ENCODE results near the gene ACAP1.
"Not testable (repeated sequence)": the region's sequence is repeated elsewhere in the genome, so short reads cannot be mapped to it uniquely, and the experiment has no call there.

ACAP1 gene

DNA sequence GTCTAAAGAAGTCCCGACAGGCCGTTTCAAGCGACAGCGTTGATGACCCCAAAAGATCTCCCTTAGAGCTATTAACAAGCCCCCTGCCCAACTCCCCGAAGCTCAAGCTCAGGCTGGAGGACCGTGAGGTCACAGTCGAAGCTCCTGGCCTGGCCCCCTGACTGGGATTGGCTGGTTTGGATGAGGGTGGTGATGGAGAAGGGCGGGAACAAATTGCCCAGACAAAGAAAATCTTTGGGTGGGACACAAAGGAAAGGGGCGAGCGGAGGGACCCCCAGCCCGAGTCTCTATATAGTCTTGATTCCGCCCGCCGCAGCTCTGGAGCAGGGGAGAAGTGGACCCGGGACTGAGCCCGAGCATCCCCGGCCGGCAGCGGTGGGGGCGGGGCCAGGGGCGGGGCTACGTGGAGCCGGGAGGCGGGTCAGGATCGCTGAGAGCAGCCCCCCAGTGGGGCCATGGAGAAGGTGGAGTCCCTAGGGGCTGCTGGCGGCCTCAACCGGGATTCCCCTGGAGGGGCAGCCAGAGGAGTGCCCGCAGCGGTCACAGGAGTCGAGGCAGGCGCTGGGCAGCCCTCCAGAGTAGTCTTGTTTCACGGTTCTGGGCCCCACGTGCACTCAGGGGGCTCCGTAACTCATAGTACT, 6.2 kb upstream of the ACAP1 start:
- DNase-seq = peak; percentile 53

DNA sequence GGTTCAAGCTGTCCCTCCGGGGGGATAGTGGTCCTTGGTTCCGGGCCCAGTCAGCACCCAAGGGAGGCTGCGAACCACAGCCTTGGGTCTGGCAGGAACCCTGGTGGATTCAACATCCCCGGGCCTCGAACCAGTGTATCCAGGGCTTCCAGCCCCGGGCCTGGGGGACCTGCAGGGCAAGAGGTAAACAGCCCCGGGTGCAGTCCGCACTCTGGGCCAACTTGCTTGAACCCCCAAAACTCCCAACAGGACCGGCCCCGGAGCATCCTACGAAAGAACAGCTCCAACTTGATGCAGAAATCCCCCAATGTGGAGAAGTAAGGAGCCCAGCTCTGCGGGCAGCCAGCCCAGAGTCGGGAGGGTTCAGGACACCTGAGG, 5.7 kb upstream of the ACAP1 start:
- DNase-seq = no peak

DNA sequence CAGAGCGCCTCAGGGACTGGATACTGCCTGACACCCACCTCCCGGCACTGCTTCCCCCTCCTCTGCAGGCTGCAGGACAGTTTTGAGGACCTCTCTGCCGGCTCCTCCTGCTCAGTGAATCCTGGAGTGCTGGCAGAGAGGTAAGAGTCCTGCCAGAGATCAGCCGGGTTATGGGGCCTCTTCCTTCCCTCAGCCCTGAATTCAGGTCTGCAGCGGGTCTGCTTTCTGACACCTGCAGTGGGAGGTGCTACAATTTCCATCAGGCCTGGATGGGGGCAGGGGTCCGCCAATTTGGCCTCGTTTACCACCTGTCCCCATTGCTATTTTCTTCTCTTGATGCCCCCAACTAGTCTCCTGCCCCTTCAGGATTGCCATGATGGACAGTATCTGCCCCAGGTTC, 4.2 kb upstream of the ACAP1 start:
- DNase-seq = no peak

GRCh38 chr17:7332600-7333069, 3.7 kb upstream of the ACAP1 start:
- not testable (repeated sequence) for DNase-seq

DNA sequence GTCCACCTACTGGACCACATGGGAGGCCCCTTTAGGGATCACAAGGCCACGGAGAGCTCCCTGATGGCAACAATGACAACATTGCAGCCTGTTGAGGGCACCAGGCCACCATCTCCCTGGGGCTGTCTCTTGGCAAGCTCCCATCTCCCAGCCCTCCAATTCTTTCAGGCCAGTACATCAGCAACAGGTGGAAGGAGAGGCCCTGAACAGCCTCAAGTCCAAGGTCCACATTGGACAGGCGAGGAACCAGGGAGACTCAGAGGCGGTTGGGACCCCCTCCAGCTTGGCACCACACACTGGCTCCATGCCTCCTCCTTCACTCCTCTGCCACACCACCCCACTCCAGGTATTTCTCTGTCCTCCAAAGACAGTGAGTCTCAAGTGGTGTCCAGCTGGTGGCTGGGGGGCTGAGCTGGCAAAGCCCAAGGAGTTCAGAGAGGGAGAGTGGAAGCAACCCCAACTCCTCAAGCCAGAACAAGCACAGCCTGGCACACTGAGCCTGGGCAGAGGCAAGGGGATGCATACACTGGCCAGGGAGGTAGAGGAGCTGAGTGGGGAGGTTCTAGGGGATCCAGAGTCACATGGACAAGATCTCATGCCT, 1.3 kb upstream of the ACAP1 start:
- no peak for DNase-seq

DNA sequence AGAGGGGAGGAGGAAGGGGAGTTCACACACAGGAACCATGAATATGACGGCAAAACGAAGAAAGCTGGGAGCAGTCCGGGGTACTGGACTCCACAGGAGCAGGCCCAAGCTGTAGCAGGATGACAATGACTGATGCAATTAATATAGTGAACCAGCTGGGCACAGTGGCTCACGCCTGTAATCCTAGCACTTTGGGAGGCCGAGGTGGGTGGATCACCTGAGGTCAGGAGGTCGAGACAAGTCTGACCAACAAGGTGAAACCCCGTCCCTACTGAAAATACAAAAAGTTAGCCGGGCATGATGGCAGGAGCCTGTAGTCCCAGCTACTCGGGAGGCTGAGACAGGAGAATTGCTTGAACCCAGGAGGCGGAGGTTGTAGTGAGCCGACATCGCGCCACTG, 564 bp upstream of the ACAP1 start:
- DNase-seq = not testable (repeated sequence)

DNA sequence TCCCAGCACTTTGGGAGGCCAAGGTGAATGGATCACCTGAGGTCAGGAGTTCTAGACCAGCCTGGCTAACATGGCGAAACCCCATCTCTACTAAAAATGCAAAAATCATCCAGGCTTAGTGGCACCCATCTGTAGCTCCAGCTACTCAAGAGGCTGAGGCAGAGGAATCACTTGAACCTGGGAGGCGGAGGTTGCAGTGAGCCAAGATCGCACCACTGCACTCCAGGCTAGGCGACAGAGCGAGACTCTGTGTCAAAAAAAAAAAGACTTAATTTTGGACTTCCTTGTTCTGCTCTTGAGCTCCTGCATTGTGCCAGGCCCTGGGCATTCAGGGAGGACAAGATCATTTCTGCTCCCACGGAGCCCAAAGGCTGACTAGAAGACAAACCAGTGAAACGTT, 1.3 kb downstream of the ACAP1 start:
- not testable (repeated sequence) for DNase-seq

- DNase-seq = no peak
Observed at GRCh38 chr17:7340179-7340578, 3.9 kb downstream of the ACAP1 start.

DNA sequence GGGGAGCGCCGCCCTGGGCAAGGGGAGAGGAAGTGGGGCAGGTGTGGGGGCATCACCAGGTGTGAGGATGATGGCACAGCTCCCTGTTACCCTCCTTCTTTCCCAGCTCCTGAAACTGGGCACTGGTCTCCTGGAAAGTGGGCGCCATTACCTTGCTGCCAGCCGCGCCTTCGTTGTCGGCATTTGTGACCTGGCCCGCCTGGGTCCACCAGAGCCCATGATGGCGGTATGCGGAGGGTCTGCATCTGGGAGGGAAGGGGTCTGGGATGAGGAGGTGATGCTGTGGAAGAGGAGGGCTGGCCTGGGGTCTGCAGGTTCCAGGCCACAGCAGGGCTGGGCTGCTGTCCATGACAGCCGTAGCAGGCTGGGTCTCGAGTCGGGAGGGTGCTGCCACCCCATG, 5.5 kb downstream of the ACAP1 start:
- no peak for DNase-seq

DNA sequence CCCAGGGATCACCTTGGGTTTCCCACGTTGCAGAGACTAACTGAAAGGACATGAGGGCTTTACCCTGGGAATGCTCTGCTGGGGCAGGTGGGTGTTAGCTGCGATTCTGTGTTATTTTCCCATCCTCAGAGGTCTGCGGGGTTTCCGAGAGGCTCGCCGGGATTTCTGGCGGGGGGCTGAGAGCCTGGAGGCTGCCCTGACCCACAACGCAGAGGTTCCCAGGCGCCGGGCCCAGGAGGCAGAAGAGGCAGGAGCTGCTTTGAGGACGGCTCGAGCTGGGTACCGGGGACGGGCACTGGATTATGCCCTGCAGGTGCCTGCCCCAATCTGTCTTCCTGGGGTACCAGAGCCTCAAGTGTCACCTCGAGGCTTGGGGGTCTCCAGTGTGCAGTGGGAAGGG, 6.9 kb downstream of the ACAP1 start:
- no peak for DNase-seq

DNA sequence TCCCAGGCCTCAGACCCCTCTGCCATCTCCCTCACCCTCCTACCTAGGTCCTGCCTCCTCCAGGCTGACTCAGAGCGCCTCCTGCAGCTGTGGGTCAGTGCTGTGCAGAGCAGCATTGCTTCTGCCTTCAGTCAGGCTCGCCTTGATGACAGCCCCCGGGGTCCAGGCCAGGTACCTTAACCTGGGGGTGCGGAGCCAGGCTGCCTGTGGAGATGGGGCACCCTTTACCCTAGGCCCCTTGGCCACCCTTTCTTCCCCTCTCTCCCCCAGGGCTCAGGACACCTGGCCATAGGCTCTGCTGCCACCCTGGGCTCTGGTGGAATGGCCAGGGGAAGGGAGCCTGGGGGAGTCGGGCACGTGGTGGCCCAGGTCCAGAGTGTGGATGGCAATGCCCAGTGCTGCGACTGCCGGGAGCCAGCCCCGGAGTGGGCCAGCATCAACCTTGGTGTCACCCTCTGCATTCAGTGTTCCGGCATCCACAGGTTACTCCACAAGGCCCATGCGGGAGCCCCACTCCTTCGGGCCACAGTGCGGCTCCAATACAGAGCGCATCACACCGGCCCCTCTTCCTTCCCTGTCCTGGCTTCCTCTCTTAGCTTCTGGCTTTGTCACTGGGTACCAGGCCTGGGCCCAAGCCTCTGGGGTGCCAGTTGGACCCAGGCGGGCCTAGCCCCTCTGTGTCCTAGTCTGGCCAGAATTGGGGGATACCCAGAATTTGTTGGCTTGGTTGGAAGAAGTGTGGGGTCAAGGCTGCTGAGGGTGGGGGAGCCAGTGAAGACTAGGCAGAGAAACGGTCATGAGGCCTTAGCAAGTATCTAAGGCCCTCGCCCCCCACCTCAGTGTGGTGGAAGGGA, 10.7 kb downstream of the ACAP1 start:
- no peak for DNase-seq

GRCh38 chr17:7347630-7348477, 11.5 kb downstream of the ACAP1 start:
- no peak for DNase-seq

- DNase-seq = no peak
Observed at GRCh38 chr17:7348478-7349242, 12.3 kb downstream of the ACAP1 start.

DNA sequence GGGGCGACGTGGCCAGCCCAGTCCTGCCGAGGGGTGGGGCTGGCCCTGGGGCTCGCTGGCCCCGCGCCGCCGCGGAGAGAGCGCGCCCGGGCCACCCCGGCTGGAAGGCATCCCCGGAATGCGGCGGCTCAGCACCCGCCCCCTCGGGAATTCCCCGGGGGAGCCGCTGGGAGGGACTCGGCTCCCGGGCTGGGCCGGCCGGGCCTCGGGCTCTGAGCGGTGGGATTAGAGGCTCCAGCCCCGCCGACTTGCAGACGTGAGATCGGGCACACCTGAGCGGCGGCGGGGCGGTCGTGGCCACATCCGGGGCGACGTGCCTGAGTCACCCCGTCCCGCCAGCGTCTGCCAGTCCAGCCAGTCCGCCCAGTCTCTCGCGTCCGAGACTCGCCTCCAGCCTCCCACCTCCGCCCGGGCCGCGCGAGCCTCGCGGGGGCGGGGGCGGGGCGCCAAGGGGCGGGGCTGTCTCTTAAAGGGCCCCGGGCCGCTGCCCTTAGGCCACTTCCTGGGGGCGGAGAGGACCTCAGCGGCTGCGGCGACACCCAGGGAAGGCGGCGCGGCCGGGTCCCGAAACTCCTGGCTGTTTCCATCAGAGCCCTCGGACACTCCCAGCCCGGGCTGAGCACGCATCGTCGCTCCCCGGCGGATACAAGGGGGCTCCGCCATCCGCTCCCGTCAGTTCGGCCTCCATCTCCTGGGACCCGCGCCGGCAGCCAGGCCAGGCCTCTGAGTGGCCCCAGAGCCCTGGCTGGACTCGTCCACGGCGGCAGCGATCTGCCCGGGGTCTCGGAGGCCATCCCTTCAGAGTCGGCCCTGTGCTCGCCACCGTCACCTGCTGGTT, 15.6 kb downstream of the ACAP1 start, which contains the start of gene KCTD11:
TSS of gene KCTD11 (plus strand) at position 498 of the 838 bp plus-strand sequence.
- DNase-seq = peak; percentile 48

DNA sequence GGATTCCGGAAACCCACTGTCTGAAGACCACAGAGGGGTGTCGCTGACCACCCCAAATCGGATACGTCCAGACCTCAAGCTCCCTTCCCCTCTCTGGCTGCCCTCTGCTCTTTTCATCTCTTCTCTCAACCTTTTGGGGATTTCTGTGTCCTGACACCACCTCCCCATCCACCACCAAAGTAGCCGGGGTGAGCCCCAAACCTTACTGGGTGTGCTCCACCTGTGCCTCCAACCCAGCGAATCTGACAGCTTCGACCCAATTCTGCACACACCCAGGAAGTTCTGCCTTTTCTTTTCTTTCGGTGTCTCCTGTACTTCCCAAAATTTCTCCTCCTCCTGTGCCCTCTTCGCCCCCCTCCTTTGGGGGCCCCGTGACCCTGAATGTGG, 16.2 kb downstream of the ACAP1 start:
- no peak for DNase-seq

- no peak for DNase-seq
Observed at GRCh38 chr17:7352910-7353635, 16.7 kb downstream of the ACAP1 start.

- no peak for DNase-seq
Observed at GRCh38 chr17:7354262-7354843, 18.0 kb downstream of the ACAP1 start.

- DNase-seq = no peak
Observed at GRCh38 chr17:7355053-7355452, 18.7 kb downstream of the ACAP1 start, which contains the start of gene TMEM95. Gene TMEM95, plus strand, starts transcription at chr17:7355156. Its CDS starts 49 bp downstream, at chr17:7355205.

DNA sequence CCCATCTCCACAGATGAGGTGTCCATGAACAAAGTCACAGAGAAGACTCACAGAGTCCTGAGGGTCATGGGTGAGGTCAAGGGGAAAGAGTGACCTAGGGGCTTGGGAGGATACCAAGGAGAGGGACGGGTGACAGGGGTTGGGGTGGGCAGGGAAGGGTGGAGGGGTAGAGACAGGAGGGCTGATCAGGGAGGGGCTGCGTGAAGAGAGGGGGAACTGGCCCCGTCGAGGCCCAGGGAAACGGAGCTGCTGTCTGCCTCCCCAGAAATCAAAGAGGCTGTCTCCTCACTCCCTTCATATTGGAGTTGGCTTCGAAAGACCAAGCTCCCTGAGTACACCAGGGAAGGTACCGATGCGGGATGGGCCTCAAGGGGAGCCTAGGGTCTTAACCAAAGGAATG, 19.2 kb downstream of the ACAP1 start:
- DNase-seq = no peak

- peak; percentile 15 for DNase-seq
Observed at GRCh38 chr17:7356072-7356549, 19.8 kb downstream of the ACAP1 start.

Data from NCI-H526 treated with DMSO at 0.1 percent for 48 hours (cell line).